Hypothalamus (tissue), 51 donors: ENCODE measurements around the gene MAP6.

Experiments used
- DNase-seq, 51 donors: peaks; one replicate each; lab custom pipeline; 2025; lab: John Stamatoyannopoulos, UW

Gene MAP6

GRCh38 chr11:75557666-75558494 lies 111.0 kb downstream of the MAP6 start:
- DNase-seq, result peak in 1 of 51 donors; percentile 60

- DNase-seq, result no peak
Observed at GRCh38 chr11:75556275-75556674, 112.6 kb downstream of the MAP6 start.

GRCh38 chr11:75555079-75555811 lies 113.6 kb downstream of the MAP6 start:
- DNase-seq, result peak in 2 of 51 donors; percentile 44 to 54

- DNase-seq, result peak in 50 of 51 donors; percentile 34 to 98 (median 88)
Observed at GRCh38 chr11:75554258-75555022, 114.4 kb downstream of the MAP6 start.

- no peak for DNase-seq
Observed at GRCh38 chr11:75553889-75554257, 115.0 kb downstream of the MAP6 start.

- DNase-seq, result no peak
Observed at GRCh38 chr11:75553182-75553581, 115.7 kb downstream of the MAP6 start.

GRCh38 chr11:75549370-75549958 lies 119.4 kb downstream of the MAP6 start:
- no peak for DNase-seq

- no peak for DNase-seq
Observed at GRCh38 chr11:75548595-75549272, 120.1 kb downstream of the MAP6 start.

- DNase-seq, result peak in 40 of 51 donors; percentile 3 to 72 (median 31)
Observed at GRCh38 chr11:75547617-75548058, 121.2 kb downstream of the MAP6 start.

GRCh38 chr11:75547177-75547576 lies 121.7 kb downstream of the MAP6 start:
- no peak for DNase-seq

GRCh38 chr11:75543806-75544205 lies 125.0 kb downstream of the MAP6 start:
- no peak for DNase-seq

- no peak for DNase-seq
Observed at GRCh38 chr11:75542088-75542438, 126.8 kb downstream of the MAP6 start.

GRCh38 chr11:75541193-75542087 lies 127.4 kb downstream of the MAP6 start:
- DNase-seq, result no peak

GRCh38 chr11:75539459-75540334 lies 129.1 kb downstream of the MAP6 start:
- no peak for DNase-seq

GRCh38 chr11:75538150-75538942 lies 130.5 kb downstream of the MAP6 start:
- DNase-seq, result no peak

- DNase-seq, result no peak
Observed at GRCh38 chr11:75537740-75538139, 131.1 kb downstream of the MAP6 start.
